NCI-H1436 treated with DMSO at 0.1 percent for 48 hours (cell line): ENCODE results near the gene SLC38A10.
A peak's percentile ranks its signal among the peaks of the same experiment; 100 is the strongest.

Source experiments
- DNase-seq: peaks from one replicate; lab custom pipeline; 2025; lab: John Stamatoyannopoulos, UW

SLC38A10 gene

GRCh38 chr17:81295031-81295675, at the start of gene SLC38A10:
Gene SLC38A10 (minus strand): TSS chr17:81295307. CDS start chr17:81294921, 386 bp downstream.
- peak; percentile 22 for DNase-seq

GRCh38 chr17:81342269-81343070, 47.4 kb upstream of the SLC38A10 start:
- DNase-seq: no peak

- DNase-seq: no peak
Observed at GRCh38 chr17:81341516-81342268, 46.6 kb upstream of the SLC38A10 start.

DNA sequence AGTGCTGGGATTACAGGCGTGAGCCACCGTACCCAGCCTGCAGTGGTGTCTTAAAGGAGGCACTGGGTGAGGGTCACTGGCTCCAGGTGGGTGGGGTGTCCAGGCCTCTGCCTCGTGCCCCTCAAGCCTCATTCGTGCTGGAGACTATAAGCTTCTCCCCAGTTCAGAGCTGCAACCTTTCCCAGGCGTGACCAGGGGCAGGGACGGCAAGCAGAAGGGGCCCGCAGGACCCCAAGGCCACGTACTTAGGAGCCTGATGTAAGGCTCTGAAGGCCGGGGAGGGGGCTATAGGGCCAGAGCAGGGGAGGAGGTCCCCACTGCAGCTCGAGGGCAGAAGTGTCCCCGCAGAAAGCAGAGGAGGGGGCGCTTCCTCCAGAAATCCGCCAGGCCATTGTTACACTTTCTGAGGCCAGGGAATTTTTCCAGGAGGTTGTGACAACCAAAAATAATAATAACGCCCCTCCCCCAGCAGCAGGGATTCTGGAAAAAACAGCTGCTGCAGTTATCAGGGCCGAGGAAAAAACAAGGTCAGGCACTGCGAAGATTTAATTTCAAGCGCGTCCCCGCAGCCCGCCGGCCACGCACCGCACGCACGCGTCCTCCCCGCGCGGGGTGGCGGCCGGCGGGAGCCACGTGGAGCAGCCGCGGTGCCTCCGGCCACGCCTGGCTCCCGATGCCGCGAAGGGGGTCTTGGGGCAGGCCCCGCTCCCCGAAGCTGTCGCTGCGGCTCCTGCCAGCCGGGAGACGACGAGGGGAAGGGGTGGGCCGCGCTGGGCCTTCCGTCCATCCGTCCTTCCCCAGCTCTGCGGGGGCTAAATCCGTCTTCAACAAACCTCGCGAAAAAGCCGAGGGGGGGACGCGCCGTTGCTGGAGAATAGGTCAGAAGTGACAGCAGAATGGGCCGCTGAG, 45.8 kb upstream of the SLC38A10 start:
- DNase-seq: no peak

GRCh38 chr17:81339534-81340296, 44.6 kb upstream of the SLC38A10 start:
- DNase-seq: no peak

GRCh38 chr17:81339191-81339533, 44.1 kb upstream of the SLC38A10 start:
- no peak for DNase-seq

GRCh38 chr17:81338274-81339190, 43.4 kb upstream of the SLC38A10 start:
- DNase-seq: no peak

DNA sequence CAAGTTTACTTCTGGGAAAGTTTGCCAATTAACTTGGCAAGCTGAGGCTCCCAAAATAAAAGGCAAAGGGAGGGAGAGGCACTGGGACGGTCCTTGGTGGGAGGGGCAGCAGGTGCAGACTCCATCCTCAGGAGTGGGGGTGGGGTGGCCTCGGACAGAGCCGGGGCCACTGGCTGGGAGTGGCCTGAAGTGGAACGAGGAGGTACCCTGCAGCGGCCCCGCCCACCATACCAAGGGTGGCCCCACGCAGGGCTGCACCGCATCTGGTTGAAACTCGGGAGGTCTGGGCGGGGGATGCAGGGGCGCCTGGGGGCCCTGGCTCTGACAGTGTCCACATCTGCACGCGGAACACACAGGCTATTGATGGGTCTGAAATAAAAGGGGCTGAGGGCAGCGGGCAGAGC, 42.4 kb upstream of the SLC38A10 start:
- no peak for DNase-seq

DNA sequence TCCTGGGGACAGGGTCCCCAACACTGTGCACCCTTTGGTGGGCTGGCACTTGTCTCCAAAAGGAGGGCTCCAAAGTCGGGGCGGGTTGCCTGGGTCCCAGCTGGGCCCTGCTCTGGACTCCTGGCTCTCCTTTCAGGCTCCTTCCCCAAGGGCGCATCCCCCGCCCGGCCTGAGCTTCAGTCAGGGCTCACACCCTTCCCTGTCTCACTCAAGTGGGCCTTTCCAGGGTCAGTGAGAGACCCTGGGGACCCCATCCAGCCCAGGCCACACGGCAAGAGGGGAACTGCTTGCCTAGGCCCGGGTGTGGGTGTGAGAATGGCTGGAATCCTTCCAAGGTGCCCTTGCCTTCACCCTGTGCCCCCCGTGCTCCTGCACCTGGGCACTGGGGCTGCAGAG, 41.8 kb upstream of the SLC38A10 start:
- no peak for DNase-seq

GRCh38 chr17:81336296-81336929, 41.3 kb upstream of the SLC38A10 start:
- DNase-seq: no peak

DNA sequence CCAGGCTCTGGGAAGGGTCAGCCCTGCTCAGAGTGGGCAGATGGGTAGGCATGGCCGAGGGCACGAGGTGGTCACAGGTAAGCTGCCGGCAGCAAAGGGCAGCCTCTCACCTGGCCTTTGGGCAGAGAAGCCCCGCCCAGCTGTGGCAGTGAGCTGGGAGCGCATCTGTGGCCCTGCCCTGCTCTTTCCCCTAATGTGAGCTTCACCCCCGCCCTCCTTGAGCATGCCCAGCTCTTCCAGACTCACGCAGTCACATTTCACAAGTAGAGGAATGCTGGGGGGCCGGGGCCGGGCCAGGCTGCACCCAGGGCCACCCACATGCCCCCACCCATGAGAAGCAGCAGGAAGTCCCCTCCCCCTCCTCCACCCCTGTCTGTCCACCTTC, 40.7 kb upstream of the SLC38A10 start:
- no peak for DNase-seq

GRCh38 chr17:81334987-81335772, 40.1 kb upstream of the SLC38A10 start:
- no peak for DNase-seq

DNA sequence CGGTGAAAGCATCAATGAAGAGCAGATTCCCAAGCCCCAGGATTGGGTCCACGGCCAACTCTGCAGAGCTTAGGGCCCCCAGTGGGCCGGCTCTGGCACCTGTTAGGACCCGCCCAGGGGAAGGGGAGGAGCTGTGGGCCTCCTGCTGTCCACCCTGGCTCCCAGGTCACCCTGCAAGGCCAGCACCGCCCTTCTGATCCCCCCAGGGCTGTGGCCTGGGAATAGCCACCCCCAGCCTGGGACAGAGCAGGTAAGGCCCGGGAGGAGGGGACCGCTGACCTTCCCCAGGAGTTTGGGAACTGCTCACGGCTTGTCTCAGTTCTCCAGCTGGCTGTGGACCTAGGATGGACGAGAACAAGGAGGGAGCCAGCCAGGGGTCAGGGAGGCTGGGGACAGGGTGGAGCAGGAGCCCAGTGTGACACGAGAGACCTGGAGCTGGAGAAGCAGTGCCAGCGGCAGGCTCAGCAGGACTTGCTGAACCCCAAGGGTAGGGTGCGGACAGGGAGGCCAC, 39.3 kb upstream of the SLC38A10 start:
- DNase-seq: no peak

DNA sequence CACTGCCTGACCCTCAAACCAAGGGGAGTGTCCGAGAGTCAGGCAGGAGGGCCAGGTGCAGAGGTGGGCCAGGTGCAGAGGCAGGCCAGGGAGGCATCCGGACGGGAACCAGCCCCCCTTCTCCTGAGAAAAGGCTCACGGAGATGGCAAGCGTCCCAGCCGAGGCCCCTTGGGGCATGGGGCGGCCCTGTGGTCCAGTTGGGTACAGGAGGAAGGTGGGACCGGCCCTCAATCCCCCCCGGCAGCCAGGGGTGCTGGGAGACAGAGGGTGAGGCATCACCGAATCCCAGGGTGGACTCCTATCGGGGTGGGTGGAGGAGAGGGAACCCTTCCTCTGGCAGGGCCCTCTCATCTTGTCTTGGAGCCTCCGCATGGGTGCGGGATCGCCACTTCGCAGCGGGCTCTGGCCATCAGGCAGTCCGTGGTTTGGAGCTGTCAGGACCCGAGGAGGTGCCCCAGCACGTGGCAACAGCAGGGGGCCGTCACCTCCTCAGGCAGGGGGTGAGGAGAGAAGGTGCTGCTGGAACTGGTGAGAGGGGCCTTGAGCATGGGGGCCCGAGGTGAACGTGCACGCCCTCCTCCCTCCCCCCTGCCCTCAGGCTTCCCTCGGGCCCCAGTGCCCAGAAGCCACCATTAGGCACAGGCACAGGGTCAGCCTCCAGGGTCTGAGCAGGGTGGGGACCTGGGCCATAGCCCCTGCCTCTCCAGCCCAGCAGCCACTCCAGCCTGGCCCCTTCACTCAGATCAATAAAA, 38.7 kb upstream of the SLC38A10 start:
- DNase-seq: no peak

DNA sequence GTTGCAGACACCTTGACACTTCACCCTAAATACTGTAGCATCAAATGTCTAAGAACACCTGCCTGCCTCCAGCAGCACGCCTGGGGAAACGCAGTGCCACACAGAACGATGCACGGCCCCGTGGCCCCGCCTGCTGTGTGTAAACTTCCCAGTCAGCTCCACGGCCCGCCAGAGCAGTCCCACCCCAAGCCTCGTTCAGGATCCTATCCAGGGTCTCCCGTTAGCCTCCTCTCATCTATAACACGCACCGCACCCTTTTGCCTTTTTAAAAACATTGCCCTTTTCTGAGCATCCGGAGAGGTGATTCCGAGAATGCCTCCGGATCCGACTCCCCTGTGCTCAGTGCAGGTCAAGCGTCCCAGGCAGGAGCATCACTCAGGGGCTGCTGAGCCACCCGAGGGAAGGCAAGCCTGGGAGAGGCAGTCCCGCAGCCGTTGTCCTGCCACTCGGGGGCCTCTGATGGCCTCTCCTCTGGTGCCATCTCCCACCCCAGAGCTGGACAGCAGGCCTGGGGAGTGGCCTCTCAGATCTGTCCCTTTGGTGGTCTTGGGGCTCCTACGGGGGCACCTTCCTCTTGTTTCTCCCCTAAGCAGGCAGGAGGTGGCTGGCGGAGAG, 37.9 kb upstream of the SLC38A10 start:
- no peak for DNase-seq

DNA sequence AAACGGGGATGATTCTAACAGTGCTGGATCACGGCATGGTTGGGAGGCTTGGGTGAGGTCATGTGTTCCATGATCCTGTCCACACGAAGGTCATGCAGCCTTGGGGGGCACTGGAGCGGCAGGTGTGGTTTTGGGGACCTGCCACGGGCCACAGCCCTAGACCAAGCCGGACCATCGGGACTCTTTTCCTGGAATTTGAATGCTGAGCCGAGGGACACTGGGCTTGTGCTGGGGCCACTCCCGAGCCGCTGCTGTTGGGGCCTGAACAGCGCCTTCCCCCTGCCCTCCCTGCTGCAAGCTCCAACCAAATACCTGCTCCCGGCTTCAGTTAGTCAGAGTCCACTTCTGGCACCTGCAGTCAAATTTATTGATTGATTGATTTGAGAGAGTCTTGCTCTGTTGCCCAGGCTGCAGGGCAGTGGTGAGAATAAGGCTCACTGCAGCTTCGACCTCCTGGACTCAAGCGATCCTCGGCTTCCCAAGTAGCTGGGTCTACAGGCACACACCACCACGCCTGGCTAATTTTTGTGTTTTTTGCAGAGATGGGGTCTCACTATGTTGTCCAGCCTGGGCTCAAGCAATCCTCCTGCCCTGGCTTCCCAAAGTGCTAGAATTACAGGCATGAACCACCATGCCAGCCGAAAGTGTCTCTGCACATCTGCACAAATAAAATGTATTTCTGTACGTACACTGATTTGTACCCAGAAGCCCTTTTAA, 37.2 kb upstream of the SLC38A10 start:
- no peak for DNase-seq
